ENCODE data around the gene ACADL.

Gene ACADL

DNA sequence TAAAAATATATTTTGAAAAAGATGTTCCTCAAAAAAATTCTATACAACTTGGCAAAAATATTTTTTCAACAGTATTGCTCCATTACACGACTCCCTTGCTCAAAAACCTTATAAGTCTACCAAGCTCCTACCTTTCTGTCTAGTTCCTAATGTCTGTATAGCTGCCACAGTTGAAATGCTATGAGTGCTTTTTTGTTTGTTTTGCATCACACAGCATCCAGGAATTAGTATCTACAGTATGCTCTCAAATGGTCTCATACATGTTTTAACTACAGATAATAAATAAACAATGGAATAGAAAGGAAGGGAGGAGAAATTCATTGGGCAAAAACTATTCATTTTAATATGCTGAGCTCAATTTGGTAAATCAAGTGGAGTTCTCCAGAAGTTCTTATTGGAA lies 17.3 kb downstream of the ACADL start:
- no peaks in the 10 kb centered on the region for H3K27me3 ChIP-seq (ENCODE audit: control insufficient read depth in 5 of 5, insufficient read depth in 4 of 5, low read length in 5 of 5)
- H3K36me3 ChIP-seq (ENCODE audit: control insufficient read depth in 5 of 5, insufficient read depth in 5 of 5, low read length in 5 of 5), result peaks cover 0 to 16% (median 9%) of the 10 kb centered on the region in 5 donors
- no peak overlapping the region for H3K27ac ChIP-seq (ENCODE audit: low read depth, low read length)

GRCh38 chr2:210203558-210203957 lies 21.7 kb downstream of the ACADL start:
- Histone ChIP-seq H3K27me3 (ENCODE audit: control insufficient read depth in 5 of 5, insufficient read depth in 4 of 5, low read length in 5 of 5) (no peaks in the 10 kb centered on the region), H3K36me3 (ENCODE audit: control insufficient read depth in 5 of 5, insufficient read depth in 5 of 5, low read length in 5 of 5) (peaks cover 0 to 22% (median 3%) of the 10 kb centered on the region in 5 donors), H3K9ac (ENCODE audit: low read length in 5 of 5) (no peak overlapping the region), H3K9me3 (ENCODE audit: control insufficient read depth in 5 of 5, low read length in 5 of 5) (no peaks in the 10 kb centered on the region), H3K4me1 (ENCODE audit: control insufficient read depth in 5 of 5, insufficient read depth in 5 of 5, low read length in 5 of 5) (peaks cover 0 to 12% (median 0%) of the 10 kb centered on the region in 5 donors), H3K4me3 (ENCODE audit: low read depth in 1 of 5, low read length in 5 of 5) (no peak overlapping the region), H3K27ac (ENCODE audit: low read depth, low read length) (no peak overlapping the region)

More for the DNA sequence above, 17.3 kb downstream of the ACADL start:
- Histone ChIP-seq H3K4me3 (ENCODE audit: low read depth in 1 of 5, low read length in 5 of 5) (no peak overlapping the region), H3K9ac (ENCODE audit: low read length in 5 of 5) (no peak overlapping the region), H3K9me3 (ENCODE audit: control insufficient read depth in 5 of 5, low read length in 5 of 5) (no peaks in the 10 kb centered on the region), H3K4me1 (ENCODE audit: control insufficient read depth in 5 of 5, insufficient read depth in 5 of 5, low read length in 5 of 5) (peaks cover 0 to 12% (median 0%) of the 10 kb centered on the region in 5 donors)

GRCh38 chr2:210203147-210203546 lies 22.1 kb downstream of the ACADL start:
- no peak overlapping the region for H3K9ac ChIP-seq (ENCODE audit: low read length in 5 of 5)
- peaks cover 0 to 21% (median 3%) of the 10 kb centered on the region in 5 donors for H3K36me3 ChIP-seq (ENCODE audit: control insufficient read depth in 5 of 5, insufficient read depth in 5 of 5, low read length in 5 of 5)
- H3K27me3 ChIP-seq (ENCODE audit: control insufficient read depth in 5 of 5, insufficient read depth in 4 of 5, low read length in 5 of 5), result no peaks in the 10 kb centered on the region
- H3K4me3 ChIP-seq (ENCODE audit: low read depth in 1 of 5, low read length in 5 of 5), result no peak overlapping the region
- peaks cover 0 to 12% (median 0%) of the 10 kb centered on the region in 5 donors for H3K4me1 ChIP-seq (ENCODE audit: control insufficient read depth in 5 of 5, insufficient read depth in 5 of 5, low read length in 5 of 5)
- no peaks in the 10 kb centered on the region for H3K9me3 ChIP-seq (ENCODE audit: control insufficient read depth in 5 of 5, low read length in 5 of 5)
- H3K27ac ChIP-seq (ENCODE audit: low read depth, low read length), result no peak overlapping the region

- no peaks in the 10 kb centered on the region for H3K27me3 ChIP-seq (ENCODE audit: control insufficient read depth in 5 of 5, insufficient read depth in 4 of 5, low read length in 5 of 5)
- H3K27ac ChIP-seq (ENCODE audit: low read depth, low read length), result no peak overlapping the region
- no peaks in the 10 kb centered on the region for H3K9me3 ChIP-seq (ENCODE audit: control insufficient read depth in 5 of 5, low read length in 5 of 5)
- H3K4me1 ChIP-seq (ENCODE audit: control insufficient read depth in 5 of 5, insufficient read depth in 5 of 5, low read length in 5 of 5), result peaks cover 0 to 15% (median 0%) of the 10 kb centered on the region in 5 donors
- H3K4me3 ChIP-seq (ENCODE audit: low read depth in 1 of 5, low read length in 5 of 5), result no peak overlapping the region
- no peak overlapping the region for H3K9ac ChIP-seq (ENCODE audit: low read length in 5 of 5)
- H3K36me3 ChIP-seq (ENCODE audit: control insufficient read depth in 5 of 5, insufficient read depth in 5 of 5, low read length in 5 of 5), result peaks cover 0 to 20% (median 3%) of the 10 kb centered on the region in 5 donors
These were observed 25.4 kb downstream of the ACADL start for GRCh38 chr2:210199854-210200253.

- Histone ChIP-seq H3K27me3 (ENCODE audit: control insufficient read depth in 5 of 5, insufficient read depth in 4 of 5, low read length in 5 of 5) (no peaks in the 10 kb centered on the region), H3K27ac (ENCODE audit: low read depth, low read length) (no peak overlapping the region), H3K9me3 (ENCODE audit: control insufficient read depth in 5 of 5, low read length in 5 of 5) (no peaks in the 10 kb centered on the region), H3K4me1 (ENCODE audit: control insufficient read depth in 5 of 5, insufficient read depth in 5 of 5, low read length in 5 of 5) (peaks cover 0 to 11% (median 0%) of the 10 kb centered on the region in 5 donors), H3K36me3 (ENCODE audit: control insufficient read depth in 5 of 5, insufficient read depth in 5 of 5, low read length in 5 of 5) (peaks cover 0 to 20% (median 3%) of the 10 kb centered on the region in 5 donors), H3K4me3 (ENCODE audit: low read depth in 1 of 5, low read length in 5 of 5) (no peak overlapping the region), H3K9ac (ENCODE audit: low read length in 5 of 5) (no peak overlapping the region)
These were observed 26.0 kb downstream of the ACADL start for GRCh38 chr2:210199186-210199765.

- H3K9me3 ChIP-seq (ENCODE audit: control insufficient read depth in 5 of 5, low read length in 5 of 5), result no peaks in the 10 kb centered on the region
- H3K27ac ChIP-seq (ENCODE audit: low read depth, low read length), result no peak overlapping the region
- peaks cover 0 to 20% (median 3%) of the 10 kb centered on the region in 5 donors for H3K36me3 ChIP-seq (ENCODE audit: control insufficient read depth in 5 of 5, insufficient read depth in 5 of 5, low read length in 5 of 5)
- no peaks in the 10 kb centered on the region for H3K27me3 ChIP-seq (ENCODE audit: control insufficient read depth in 5 of 5, insufficient read depth in 4 of 5, low read length in 5 of 5)
- no peak overlapping the region for H3K4me3 ChIP-seq (ENCODE audit: low read depth in 1 of 5, low read length in 5 of 5)
- no peak overlapping the region for H3K9ac ChIP-seq (ENCODE audit: low read length in 5 of 5)
- peaks cover 0 to 3% (median 0%) of the 10 kb centered on the region in 5 donors for H3K4me1 ChIP-seq (ENCODE audit: control insufficient read depth in 5 of 5, insufficient read depth in 5 of 5, low read length in 5 of 5)
These were observed 26.9 kb downstream of the ACADL start for GRCh38 chr2:210198326-210198725.

GRCh38 chr2:210197720-210198119 lies 27.5 kb downstream of the ACADL start:
- Histone ChIP-seq H3K27ac (ENCODE audit: low read depth, low read length) (no peak overlapping the region), H3K36me3 (ENCODE audit: control insufficient read depth in 5 of 5, insufficient read depth in 5 of 5, low read length in 5 of 5) (peaks cover 0 to 15% (median 3%) of the 10 kb centered on the region in 5 donors), H3K4me1 (ENCODE audit: control insufficient read depth in 5 of 5, insufficient read depth in 5 of 5, low read length in 5 of 5) (peaks cover 0 to 3% (median 0%) of the 10 kb centered on the region in 5 donors), H3K9ac (ENCODE audit: low read length in 5 of 5) (no peak overlapping the region), H3K9me3 (ENCODE audit: control insufficient read depth in 5 of 5, low read length in 5 of 5) (no peaks in the 10 kb centered on the region), H3K4me3 (ENCODE audit: low read depth in 1 of 5, low read length in 5 of 5) (no peak overlapping the region), H3K27me3 (ENCODE audit: control insufficient read depth in 5 of 5, insufficient read depth in 4 of 5, low read length in 5 of 5) (no peaks in the 10 kb centered on the region)

GRCh38 chr2:210195101-210195852 lies 30.0 kb downstream of the ACADL start:
- Histone ChIP-seq H3K4me3 (ENCODE audit: low read depth in 1 of 5, low read length in 5 of 5) (peak overlapping the region in 1 of 5 donors; percentile 28), H3K4me1 (ENCODE audit: control insufficient read depth in 5 of 5, insufficient read depth in 5 of 5, low read length in 5 of 5) (peaks cover 0 to 3% (median 0%) of the 10 kb centered on the region in 5 donors), H3K9me3 (ENCODE audit: control insufficient read depth in 5 of 5, low read length in 5 of 5) (no peaks in the 10 kb centered on the region), H3K27me3 (ENCODE audit: control insufficient read depth in 5 of 5, insufficient read depth in 4 of 5, low read length in 5 of 5) (no peaks in the 10 kb centered on the region), H3K9ac (ENCODE audit: low read length in 5 of 5) (no peak overlapping the region), H3K27ac (ENCODE audit: low read depth, low read length) (no peak overlapping the region), H3K36me3 (ENCODE audit: control insufficient read depth in 5 of 5, insufficient read depth in 5 of 5, low read length in 5 of 5) (peaks cover 0 to 17% (median 2%) of the 10 kb centered on the region in 5 donors)

DNA sequence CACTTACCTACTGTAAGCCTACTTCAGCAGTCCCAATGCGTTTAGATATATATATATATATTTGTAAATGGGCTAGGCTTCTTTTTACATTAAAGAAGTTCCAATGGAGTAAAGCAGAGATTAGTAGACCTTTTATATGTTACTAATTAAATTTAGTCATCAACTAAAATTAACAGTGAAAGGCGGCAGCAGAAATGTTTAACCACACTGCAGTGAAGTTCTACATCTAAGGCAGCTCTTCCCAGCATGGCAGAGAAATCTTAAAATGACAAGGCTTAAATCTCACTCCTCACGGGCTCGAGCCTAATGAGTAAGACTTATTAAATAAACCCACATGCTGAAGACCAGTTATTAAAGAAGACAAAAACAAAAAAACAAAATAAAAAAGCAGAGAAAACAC lies 34.9 kb downstream of the ACADL start:
- Histone ChIP-seq H3K27ac (ENCODE audit: low read depth, low read length) (no peak overlapping the region), H3K9me3 (ENCODE audit: control insufficient read depth in 5 of 5, low read length in 5 of 5) (peaks cover 0 to 3% (median under 1%) of the 10 kb centered on the region in 5 donors), H3K4me1 (ENCODE audit: control insufficient read depth in 5 of 5, insufficient read depth in 5 of 5, low read length in 5 of 5) (peaks cover 0 to 3% (median 0%) of the 10 kb centered on the region in 5 donors), H3K27me3 (ENCODE audit: control insufficient read depth in 5 of 5, insufficient read depth in 4 of 5, low read length in 5 of 5) (no peaks in the 10 kb centered on the region), H3K4me3 (ENCODE audit: low read depth in 1 of 5, low read length in 5 of 5) (no peak overlapping the region), H3K9ac (ENCODE audit: low read length in 5 of 5) (no peak overlapping the region), H3K36me3 (ENCODE audit: control insufficient read depth in 5 of 5, insufficient read depth in 5 of 5, low read length in 5 of 5) (peaks cover 0 to 15% (median 0%) of the 10 kb centered on the region in 5 donors)

- no peaks in the 10 kb centered on the region for H3K27me3 ChIP-seq (ENCODE audit: control insufficient read depth in 5 of 5, insufficient read depth in 4 of 5, low read length in 5 of 5)
- H3K9ac ChIP-seq (ENCODE audit: low read length in 5 of 5), result no peak overlapping the region
- H3K4me1 ChIP-seq (ENCODE audit: control insufficient read depth in 5 of 5, insufficient read depth in 5 of 5, low read length in 5 of 5), result no peaks in the 10 kb centered on the region
- H3K36me3 ChIP-seq (ENCODE audit: control insufficient read depth in 5 of 5, insufficient read depth in 5 of 5, low read length in 5 of 5), result peaks cover 0 to 15% (median 0%) of the 10 kb centered on the region in 5 donors
- H3K4me3 ChIP-seq (ENCODE audit: low read depth in 1 of 5, low read length in 5 of 5), result no peak overlapping the region
- H3K9me3 ChIP-seq (ENCODE audit: control insufficient read depth in 5 of 5, low read length in 5 of 5), result peaks cover 0 to 8% (median 6%) of the 10 kb centered on the region in 5 donors
- H3K27ac ChIP-seq (ENCODE audit: low read depth, low read length), result no peak overlapping the region
These were observed 35.7 kb downstream of the ACADL start for GRCh38 chr2:210189452-210190138.

Data from subcutaneous abdominal adipose tissue (tissue), 5 donors.